ENCODE measurements around the gene IFRD1.

IFRD1 gene, protein sequence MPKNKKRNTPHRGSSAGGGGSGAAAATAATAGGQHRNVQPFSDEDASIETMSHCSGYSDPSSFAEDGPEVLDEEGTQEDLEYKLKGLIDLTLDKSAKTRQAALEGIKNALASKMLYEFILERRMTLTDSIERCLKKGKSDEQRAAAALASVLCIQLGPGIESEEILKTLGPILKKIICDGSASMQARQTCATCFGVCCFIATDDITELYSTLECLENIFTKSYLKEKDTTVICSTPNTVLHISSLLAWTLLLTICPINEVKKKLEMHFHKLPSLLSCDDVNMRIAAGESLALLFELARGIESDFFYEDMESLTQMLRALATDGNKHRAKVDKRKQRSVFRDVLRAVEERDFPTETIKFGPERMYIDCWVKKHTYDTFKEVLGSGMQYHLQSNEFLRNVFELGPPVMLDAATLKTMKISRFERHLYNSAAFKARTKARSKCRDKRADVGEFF

DNA sequence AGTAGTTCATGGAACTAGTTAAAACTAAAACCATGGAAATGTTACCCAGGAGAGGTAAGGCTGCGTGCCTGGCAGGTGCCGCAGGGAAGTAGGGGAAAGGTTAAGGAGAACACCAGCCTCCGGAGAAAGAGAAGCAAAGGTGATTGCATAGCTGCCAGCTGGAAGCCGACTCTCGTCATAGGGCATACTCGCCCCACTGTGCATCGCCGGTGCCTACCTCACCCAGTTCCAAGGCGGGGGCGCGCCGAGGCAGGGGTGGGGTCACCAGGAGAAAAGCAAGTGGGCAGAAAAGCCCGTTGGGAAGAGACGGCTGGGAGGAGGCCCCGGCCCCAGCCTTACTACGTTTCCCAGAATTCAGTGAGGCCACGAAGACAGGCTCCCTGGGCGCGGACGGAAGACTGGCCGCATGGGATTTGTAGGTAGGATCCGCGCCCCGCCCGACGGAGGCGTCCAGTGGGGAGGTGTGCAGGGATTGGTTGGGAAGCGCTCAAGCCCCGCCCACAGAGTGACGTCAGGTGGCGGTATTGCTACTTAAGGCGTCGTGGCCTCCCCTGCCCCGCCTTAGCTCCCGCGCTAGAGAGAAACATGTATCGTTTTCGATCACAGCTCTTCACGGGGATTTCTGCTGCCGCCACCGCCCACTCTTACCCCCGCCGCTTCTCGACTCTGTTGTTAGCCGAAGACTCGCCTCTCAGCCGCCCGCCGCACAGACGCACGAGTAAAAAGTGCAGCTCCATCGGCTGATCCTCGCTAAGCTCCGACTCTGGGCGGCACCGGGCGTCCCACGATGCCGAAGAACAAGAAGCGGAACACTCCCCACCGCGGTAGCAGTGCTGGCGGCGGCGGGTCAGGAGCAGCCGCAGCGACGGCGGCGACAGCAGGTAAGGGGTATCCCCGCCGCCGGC, at the start of gene IFRD1:
IFRD1 (plus strand) TSS at position 559 of the 905 bp plus-strand sequence; CDS start at position 788, 229 bp downstream.
- peak; percentile 98 for DNase-seq

DNA sequence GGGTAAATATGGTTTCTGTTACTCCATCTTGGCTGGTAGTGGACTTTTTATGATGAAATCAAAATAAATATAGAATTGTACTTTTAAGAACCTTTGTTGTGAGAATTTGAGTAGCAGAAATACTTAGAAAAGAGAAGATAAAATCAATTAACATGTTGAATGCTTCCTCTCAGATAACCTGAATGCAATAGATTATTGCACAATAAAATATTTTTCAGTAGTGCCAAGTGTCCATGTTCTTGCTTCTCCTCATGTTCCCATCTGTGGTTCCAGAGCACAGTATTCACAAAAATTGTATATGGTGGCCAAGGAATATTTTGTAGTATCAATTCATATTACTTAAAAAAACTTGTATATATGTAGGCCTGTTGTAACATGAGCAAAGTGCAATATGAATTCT, 45.9 kb upstream of the IFRD1 start:
- DNase-seq = no peak

DNA sequence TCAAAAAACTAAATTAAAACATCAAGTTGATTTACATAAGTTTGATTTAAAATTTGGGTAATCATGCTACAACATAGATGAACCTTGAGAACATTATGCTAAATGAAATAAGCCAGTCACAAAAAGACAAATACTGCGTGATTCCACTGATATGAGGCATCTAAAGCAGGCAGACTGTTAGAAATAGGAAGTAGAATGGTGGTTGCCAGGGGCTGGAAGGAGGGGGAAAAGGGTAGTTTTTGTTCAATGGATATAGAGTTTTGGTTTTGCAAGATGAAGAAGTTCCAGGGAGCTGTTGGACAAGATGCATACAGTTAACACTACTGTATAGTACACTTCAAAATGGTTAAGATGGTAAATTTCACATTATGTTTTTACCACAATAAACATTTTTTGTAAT, 45.0 kb upstream of the IFRD1 start:
- DNase-seq = no peak

DNA sequence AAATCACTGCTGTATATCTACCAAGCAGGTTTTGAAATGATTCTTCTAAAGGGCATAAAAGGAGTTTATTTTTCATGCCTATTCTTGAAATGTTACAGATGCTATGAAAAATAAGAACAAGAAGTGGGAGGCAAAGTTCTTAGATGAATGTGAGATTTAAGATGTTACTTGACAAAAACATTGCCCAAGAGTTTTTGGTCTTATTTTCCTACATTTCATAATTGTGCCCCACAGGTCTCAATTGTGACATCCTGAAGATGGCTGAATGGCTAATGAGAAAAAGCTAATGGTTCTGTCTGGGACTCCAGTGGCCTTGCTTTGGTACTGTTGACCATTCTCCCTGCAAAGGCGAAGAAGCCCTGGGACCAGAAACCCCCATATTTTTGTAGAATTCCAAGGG, 43.0 kb upstream of the IFRD1 start:
- DNase-seq = no peak

DNA sequence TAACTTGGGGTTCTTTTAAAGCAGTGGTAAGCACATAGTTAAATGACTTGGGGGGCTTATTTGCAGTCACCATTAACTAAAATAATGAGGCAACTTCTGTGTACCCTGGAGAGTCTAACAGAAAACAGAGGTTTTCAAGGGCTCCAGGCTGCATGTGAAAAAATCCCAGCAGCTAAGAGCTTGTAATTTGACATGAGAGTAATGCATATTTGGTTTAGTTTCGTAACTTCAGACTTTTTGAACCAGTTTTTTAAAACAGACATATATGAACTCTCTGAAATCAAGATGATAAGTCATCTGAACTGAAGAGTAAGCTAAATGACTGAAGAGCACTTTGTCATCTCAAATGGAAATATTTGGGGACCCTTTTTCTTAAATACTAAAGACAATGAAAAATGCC, 40.2 kb upstream of the IFRD1 start:
- DNase-seq = no peak

DNA sequence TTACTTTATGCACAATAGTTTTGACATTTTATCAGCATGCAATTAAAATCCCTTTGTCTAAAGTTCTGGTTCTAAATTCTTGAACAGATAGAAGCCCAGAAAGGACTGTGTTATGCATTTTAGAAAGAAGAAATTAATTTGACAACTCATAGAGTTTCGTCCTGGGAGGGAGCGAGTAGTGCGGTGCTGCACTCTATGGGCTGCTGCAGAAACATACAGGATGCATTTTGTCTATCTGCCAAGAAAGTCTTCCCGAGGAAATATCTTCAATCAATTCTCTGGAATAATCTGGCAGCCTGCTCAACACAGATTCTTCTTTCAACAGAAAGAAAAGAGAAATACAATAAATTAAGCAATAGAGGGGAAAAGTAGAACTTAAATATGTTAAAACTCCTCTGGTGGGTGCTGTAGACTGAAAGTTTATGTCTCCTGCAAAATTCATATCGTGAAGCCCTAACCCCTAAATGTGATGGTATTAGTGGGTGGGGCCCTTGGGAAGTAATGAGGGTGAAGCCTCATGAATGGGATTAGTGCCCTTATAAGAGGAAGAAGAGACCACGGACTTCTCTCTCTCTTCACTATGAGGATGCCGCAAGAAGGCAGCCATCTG, 39.0 kb upstream of the IFRD1 start:
- no peak for DNase-seq

DNA sequence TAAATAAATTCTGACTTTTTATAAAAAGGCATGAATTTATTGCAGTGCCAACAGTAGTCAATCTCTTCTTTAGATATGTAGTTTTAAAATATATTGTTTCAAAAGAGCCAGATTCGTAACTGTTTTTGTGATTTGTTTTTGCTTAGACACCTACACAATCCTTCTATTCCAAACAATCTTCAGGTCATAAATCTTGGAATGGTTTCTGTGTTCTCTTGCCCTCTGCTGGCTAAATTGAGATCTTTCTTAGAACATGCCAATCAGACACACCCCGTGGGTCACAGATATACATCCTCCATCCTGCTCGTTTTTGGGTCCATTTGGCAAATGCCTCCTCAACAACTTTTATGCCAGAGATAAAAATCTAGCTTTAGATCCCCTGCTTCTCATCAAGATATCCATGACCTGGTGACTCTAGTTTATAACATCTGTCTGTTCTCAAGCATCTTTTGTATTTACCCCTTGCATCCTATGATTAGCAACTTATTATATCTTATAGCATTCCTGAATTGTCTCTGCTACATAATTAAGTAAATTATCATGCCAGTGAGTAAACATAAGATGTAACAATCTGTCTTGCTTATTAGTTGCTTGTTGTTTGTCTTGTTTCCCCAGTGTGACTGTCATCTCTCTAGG, 35.3 kb upstream of the IFRD1 start:
- DNase-seq = no peak

DNA sequence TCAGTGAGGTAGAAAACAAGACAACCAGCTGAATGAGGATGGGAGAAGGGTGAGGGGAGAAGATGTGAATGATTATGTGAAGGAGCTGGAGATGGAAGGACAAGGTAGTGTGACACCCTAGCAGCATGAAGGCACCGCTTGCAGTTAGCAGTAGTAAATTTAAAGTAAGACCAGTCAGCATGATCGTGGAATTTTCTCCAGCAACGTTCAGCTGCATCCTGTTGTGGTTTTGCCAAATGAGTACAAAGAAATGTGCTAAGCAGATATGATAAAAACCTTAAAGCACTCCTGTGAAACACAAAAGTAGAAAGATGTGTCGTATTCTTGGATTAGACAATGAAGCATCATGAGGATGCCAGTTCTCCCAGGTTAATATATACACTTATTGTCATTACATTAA, 34.1 kb upstream of the IFRD1 start:
- no peak for DNase-seq

DNA sequence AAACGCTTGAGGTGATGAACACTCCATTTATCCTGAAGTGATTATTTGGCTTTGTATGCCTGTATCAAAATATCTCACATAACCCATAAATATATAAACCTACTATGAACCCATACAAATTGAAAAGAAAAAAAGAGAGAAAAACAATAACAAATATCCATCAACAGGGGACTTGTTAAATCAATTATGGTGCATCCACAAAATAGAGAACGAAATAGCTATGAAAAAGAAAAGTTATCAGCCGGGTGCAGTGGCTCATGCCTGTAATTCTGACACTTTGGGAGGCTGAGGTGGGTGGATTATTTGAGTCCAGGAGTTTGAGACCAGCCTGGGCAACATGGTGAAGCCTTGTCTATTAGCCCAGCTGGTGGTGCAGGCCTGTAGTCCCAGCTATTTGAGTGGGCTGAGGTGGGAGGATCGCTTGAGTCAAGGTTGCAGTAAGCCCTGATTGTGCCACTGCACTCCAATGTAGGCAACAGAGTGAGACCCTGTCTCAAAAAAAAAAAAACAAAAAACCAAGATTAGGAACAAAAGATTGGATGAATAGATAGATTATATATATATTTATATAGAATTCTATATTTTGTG, 30.6 kb upstream of the IFRD1 start:
- no peak for DNase-seq

DNA sequence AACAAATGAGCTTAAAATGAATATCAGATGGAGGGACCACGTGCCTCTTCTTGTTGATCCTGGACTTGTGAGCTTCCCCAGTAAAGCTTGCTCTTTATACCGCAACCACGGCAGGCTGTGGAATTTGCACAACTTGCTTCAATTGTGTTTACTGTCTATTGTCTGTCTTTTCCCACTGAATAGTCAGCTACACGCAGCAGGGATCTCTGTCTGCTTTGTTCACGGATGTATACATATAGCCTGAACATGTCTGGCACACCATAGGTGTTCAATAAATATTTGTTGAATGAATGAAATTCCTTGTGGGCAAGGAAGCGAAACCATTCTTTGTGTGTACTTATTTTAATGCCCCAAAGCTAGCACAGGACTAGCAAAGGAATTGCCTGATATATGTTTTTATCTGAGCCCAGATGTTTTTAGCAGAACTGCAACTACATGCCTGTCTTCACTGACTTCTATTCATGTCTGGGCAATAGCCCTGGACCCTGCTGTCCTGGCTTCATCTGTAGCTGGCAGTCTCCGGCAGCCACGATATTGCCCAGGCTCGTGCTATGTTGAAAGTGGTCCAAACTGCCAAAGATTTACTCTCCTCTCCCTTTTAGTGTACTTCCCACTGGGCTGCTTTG, 29.9 kb upstream of the IFRD1 start:
- DNase-seq = no peak

DNA sequence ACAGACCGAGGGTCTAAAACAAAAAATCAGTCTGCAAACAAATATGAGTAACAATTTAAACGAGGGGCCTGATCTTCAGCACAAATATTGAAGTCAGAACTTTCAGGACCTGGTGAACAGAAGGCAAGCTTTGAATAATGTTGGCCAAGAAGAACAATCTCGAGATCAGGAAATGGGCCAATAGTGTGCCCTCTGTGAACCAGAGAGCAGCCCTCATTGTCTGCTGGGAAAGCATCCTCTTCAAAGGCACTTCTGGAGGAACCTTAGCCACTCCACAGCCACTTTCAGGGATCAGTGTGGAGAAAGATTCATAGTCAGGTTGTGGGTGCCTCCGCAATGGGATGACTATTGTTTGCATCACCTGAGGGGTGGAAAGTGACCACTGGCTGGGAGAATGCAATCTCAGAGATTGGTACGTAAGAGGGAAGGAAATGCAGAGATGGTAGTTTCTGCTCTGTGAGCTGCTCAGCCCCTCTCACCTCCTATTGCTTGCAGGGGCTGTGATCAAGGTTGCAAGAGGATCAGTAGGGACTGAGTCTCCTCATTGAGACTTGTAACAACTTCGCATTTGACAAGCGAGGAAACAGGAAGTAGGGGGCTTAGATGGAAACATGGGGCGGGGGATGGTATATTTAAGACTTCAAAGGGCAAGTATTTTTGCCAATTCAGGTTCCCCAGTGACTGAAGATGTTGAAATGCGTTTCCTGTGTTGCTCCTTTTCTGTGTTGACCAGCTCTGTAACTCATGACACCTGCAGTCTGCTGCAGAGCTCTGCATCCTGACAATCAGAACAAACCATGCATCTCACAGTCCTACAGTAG, 28.4 kb upstream of the IFRD1 start:
- peak; percentile 12 for DNase-seq

DNA sequence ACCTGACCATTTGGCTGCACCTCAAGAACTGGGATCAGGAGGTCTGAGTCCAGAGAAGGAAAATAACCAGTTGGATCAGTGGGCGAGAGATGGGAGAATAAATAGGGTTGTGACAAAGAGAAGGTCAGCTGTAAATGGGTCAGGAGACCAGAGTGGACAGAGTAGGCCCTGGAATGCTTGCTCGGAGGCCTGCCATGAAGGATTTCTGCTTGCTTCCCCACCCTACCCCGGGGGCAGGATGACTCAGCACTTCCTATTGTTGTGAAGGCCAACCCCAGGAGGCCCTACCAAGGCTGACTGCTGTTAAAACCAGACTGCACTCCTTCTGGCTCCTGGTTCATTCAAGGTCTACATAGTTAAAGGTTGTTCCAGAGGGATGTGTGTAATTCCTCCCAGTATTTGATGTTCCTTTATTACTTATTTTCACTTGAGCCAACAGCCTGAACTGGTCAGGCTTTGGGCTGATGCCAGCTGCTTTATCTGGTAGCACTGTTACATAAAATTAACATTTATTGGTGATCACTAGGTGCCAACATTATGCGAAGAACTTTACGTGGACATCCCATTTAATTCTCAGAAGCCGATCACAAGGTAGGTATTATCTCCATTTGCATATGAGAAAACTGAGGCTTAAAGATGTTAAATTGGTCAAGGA, 27.3 kb upstream of the IFRD1 start:
- DNase-seq = peak; percentile 7

DNA sequence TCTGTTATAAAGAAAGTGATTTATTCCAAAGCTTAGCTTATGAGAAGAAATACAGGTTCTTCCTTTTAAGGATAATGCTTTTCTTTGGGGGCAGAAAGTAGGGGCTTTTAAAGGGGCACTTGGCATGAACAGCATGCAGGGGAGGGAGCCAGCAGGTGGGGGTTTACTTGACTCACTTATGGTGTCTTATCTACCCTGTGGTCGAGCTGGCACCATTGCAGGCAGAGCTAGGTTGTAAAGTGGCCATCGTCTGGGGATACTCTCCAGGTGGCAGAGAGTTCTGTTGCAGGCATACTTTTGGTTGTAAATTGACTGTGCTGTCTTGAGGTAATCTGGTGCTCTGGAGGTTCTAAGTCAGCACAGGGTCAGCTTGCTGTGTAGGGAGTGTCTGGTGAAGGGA, 26.3 kb upstream of the IFRD1 start:
- no peak for DNase-seq

DNA sequence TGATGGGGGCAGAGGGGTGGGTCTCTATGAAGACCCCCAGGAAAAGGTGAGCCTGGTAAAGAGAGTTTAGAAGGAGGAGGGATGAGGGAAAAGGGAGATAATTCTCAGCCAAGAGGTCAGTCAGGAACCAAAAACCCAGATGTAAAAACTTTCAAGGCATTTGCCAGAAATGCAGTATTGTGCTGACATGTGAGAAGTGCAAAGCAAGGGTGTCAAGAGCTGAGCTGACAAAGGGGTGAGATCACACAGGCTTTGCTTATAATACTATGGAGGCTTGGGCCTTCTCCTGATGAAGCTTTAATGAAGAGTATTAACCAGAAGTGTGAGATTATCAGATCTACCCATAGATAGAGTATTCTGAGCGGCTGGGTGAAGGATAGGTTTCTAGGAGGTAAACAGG, 22.3 kb upstream of the IFRD1 start:
- DNase-seq = no peak

DNA sequence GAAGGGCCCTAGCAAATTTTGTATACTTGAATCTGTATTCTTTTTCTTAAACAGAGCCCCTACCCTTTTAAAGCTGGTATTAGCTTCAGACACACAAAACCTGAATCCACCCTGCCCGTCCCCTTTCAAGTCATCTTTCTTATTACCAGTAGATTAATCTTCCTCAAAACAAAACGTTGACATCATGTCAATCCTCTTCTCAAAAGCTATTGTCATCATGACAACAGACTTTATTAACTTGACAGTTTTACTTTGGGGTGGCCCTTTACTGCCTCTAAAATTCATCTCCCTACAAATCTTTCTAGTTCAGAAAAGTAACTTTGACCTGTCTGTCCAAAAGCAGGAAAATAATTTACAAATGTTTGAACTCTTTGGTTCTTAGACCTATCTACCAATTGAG, 21.5 kb upstream of the IFRD1 start:
- no peak for DNase-seq

DNA sequence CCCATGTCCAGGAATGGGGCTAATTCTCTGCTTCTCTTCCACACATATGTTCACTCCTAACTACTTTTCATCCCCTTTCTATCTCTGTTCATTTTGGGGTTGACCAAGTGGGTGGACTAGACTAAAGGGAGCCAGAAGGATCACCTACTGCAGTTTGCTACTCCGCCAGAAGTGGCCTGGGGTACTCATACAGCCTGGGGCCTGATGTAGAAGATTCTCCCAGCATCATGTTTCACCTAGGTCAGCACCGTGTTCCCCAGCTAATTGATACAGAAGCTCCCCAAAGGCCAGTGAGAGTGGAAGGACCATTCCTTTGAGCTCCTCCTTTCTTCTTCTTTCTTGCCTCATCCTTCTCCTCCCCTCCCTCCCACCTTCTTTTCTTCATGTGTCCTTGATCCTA, 19.6 kb upstream of the IFRD1 start:
- DNase-seq = no peak

DNA sequence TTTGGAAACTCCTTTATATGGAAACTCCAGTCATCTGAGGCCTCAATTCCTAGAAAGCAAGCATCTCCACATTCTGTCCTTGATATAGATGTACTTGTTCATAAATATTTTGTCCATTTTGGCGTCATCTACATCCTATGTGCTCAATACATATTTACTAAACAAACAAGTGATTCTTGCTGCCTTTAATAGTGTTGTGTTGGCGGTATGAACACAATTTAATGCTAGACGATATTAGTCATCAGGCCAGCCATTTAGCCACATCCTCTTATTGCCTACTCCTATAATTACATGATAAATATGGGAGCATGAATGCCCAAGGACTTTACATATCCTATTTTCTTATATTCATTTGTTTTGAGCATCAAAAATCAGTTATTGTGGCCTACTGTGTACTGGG, 18.5 kb upstream of the IFRD1 start:
- DNase-seq = no peak

DNA sequence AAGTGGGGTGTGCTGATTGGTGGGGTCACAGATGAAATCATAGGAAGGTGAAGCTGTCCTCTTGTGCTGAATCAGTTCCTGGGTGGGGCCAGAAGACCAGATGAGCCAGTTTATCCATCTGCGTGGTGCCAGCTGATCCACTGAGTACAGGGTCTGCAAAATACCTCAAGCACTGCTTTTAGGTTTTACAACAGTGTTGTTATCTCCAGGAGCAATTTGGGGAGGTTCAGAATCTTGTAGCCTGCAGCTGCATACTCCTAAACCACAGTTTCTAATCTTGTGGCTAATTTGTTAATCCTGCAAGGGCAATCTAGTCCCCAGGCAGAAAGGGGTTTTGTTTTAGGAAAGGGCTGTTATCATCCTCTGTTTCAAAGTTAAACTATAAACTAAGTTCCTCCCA, 17.0 kb upstream of the IFRD1 start:
- no peak for DNase-seq

DNA sequence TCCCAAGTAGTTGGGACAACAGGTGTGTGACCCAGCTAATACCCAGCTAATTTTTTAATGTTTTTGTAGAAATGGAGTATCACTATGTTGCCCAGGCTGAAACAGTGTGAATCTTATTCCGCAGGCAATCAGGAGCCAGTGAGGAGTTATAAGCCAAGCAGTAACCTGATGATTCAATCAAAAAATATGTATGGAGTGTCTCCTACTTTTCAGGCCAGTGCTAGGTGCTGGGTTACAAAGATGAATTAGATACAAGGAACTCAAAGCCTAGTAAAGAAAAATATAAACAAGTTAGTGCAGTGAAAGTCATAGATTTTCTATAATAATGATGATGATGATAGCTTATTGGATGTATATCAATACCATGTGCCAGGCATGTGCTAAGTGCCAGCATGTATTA, 13.2 kb upstream of the IFRD1 start:
- DNase-seq = no peak

DNA sequence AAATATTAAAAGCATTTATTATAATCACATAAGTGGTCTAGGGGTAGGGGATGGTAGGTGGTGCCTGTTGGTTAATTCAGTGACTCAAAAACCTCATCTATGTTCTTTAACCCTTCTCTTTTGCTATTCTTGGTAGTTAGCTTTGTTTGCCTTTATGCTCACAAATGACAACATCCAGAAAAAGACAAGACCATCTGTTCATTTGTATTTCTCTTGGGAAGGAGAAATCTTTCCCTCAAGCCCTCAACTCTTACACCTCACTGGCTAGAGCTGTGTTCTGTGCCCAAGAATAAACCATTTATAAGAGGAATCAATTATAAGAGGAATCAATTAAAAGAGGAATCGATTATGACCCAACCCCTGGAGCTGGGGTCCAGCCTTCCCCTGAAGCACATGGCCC, 10.8 kb upstream of the IFRD1 start:
- no peak for DNase-seq

DNA sequence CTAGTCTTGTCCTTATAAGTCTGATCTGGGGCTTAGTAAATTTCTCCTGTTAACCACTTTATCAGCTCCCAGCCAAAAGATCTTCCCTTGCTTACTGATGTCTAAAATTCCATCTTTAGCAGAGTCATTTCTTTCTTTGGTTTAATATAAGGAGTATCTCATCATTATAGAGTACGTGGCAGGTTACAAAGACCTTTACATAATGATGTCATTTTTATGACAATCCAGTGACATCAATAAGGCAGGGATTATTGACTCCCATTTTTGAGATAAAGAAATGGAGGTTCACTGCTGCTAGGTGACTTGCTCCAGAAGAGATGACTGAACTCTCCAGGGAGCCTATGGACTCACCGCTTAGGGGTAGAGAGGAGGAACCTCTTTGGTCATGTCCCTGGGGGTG, 8.1 kb upstream of the IFRD1 start:
- no peak for DNase-seq
